Hepatocyte (in vitro differentiated cells): ENCODE measurements around the gene HAUS7.

Experiments
- EZH2phosphoT487 ChIP-seq: fragments of 200-600 bp; sonication (generic); IDR thresholded peaks from one replicate; pipeline ENCODE4 v1.6.1; 2018; ENCODE audit warnings: antibody characterized with exemption, mild to moderate bottlenecking, low read depth, moderate library complexity; ENCODE audit not compliant: unreplicated experiment, severe bottlenecking
- TF ChIP-seq, protein P1 (sequence below): fragments of 200-600 bp; sonication (generic); IDR thresholded peaks from 2 replicates; pipeline ENCODE4 v1.5.1; 2016; ENCODE audit warnings: antibody characterized with exemption, mild to moderate bottlenecking; ENCODE audit not compliant: poor library complexity

DNA sequence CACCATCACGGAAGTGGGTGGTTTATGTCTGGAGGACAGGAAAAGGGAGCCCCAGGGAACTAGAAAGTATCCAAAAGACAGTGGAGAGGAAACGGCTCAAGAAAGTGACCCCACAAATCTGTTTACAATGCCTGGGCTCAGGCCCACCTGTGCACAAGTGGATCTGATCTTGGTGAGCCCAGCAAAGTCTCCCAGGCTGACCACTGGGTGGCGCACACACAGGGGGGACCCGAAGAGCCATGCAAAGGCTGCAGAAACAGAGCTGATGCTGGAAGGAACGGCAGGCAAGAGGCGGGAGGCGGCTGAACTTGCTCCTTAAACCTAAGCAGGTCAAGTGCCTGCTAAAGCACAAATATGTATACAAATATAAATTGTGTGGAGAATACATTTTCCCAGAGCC is 9.6 kb downstream of the HAUS7 start:
- TF ChIP-seq EZH2phosphoT487: no peak
- TF ChIP-seq, protein P1, sequence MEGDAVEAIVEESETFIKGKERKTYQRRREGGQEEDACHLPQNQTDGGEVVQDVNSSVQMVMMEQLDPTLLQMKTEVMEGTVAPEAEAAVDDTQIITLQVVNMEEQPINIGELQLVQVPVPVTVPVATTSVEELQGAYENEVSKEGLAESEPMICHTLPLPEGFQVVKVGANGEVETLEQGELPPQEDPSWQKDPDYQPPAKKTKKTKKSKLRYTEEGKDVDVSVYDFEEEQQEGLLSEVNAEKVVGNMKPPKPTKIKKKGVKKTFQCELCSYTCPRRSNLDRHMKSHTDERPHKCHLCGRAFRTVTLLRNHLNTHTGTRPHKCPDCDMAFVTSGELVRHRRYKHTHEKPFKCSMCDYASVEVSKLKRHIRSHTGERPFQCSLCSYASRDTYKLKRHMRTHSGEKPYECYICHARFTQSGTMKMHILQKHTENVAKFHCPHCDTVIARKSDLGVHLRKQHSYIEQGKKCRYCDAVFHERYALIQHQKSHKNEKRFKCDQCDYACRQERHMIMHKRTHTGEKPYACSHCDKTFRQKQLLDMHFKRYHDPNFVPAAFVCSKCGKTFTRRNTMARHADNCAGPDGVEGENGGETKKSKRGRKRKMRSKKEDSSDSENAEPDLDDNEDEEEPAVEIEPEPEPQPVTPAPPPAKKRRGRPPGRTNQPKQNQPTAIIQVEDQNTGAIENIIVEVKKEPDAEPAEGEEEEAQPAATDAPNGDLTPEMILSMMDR: peak; percentile 56
